K562 (cell line): ENCODE measurements around the gene TMEM143. TPM values are rescaled to one million over a fixed set of nuclear protein-coding genes. Genes with fewer than 3 reads are reported as not detected.

ENCODE experiments used
- ARID2 ChIP-seq: fragments of 450-650 bp; IDR thresholded peaks from 2 replicates; pipeline ENCODE4 v1.6.1; 2017; ENCODE audit warnings: antibody characterized with exemption, mild to moderate bottlenecking
- ATF1 ChIP-seq, 2 experiments: fragments of 450-650 bp in 1 of 2; IDR thresholded peaks; 2 replicates each; pipeline ENCODE4 v1.6.1; 2016; ENCODE audit warnings: missing compliant biosample characterization in 1 of 2, missing genetic modification characterization in 1 of 2
- CC2D1A ChIP-seq: fragments of 450-650 bp; IDR thresholded peaks from 2 replicates; pipeline ENCODE4 v1.6.1; 2017; ENCODE audit warnings: mild to moderate bottlenecking
- CTCF ChIP-seq, 3 experiments: IDR thresholded peaks in 2 of 3; conservative IDR thresholded peaks in 1 of 3; 2 replicates each; pipeline ENCODE4 v1.5.1; 2011 to 2012; ENCODE audit warnings: low read length in 3 of 3, mild to moderate bottlenecking in 3 of 3, control low read depth in 2 of 3, improper control_type of control experiment in 1 of 3, inconsistent platforms in 1 of 3, low read depth in 1 of 3, mixed read lengths in 1 of 3, moderate library complexity in 1 of 3; ENCODE audit not compliant: insufficient read depth in 2 of 3
- FIP1L1 ChIP-seq: fragments of 200-400 bp; formaldehyde crosslinking; IDR thresholded peaks from 2 replicates; pipeline ENCODE4 v1.6.1; 2018; ENCODE audit warnings: mild to moderate bottlenecking, low read depth, low read length; ENCODE audit not compliant: poor library complexity, severe bottlenecking
- MGA ChIP-seq: fragments of 450-650 bp; IDR thresholded peaks from 2 replicates; pipeline ENCODE4 v1.6.1; 2016; ENCODE audit warnings: mild to moderate bottlenecking, moderate library complexity
- MTA1 ChIP-seq: fragments of 450-650 bp; IDR thresholded peaks from 2 replicates; pipeline ENCODE4 v1.6.1; 2017; ENCODE audit warnings: borderline replicate concordance
- ZNF124 ChIP-seq: sonication (generic); formaldehyde crosslinking; IDR thresholded peaks from 2 replicates; pipeline ENCODE4 v1.8.1; 2022; ENCODE audit warnings: missing genetic modification reagents
- polyA plus RNA-seq, 8 experiments: library from polyadenylated mRNA; depleted of rRNA in 4 of 8; stranded (reverse) in 5 of 8; unstranded in 3 of 8; fragments of >200 nt; fragmentation: Nextera tagmentation in 2 of 8; fragmentation: Illumina TruSeq in 1 of 8; extraction: Ambion mirVana in 2 of 8; extraction: Trizol in 1 of 8; gene quantifications; 2 replicates each; pipeline versions ENCODE4 v1.2.1 to v1.2.3, GENCODE V29; 2011 to 2014; ENCODE audit warnings: inconsistent platforms in 1 of 8, missing spikeins in 1 of 8
- total RNA-seq, 7 experiments: library from RNA; depleted of rRNA in 6 of 7; stranded (reverse); fragments of >200 nt in 6 of 7; fragmentation: Illumina TruSeq in 2 of 7; extraction: Trizol in 2 of 7; gene quantifications; 2 replicates each; pipeline versions ENCODE4 v1.2.1 to v1.2.3, GENCODE V29; 2011 to 2021; ENCODE audit warnings: low replicate concordance in 1 of 7
- TF ChIP-seq, protein P1 (sequence below): fragments of 450-650 bp; conservative IDR thresholded peaks from 2 replicates; pipeline ENCODE4 v1.6.1; 2016; ENCODE audit warnings: missing genetic modification characterization, low read depth, mild to moderate bottlenecking, control low read depth, missing compliant biosample characterization

Gene TMEM143
- total and polyA plus RNA-seq, 9 of the 15 experiments (the other 6 are each of a cell fraction or from before 2014, with no cell fraction given) = 0.66 to 8.8 (median 4.3) TPM

- TF ChIP-seq MGA = peak; percentile 46
- peak; percentile 49; the same call in 1 of the 2 replicates for TF ChIP-seq MTA1
- TF ChIP-seq CTCF (IDR thresholded peaks at IDR 0.05 in 2 of 3, conservative IDR thresholded peaks at IDR 0.05 in 1 of 3; ENCODE audit: insufficient read depth in 2 of 3, low read depth in 1 of 3, low read length in 3 of 3) = peak; percentile 94 to 96 (median 95)
- TF ChIP-seq FIP1L1 = no peak
- peak; percentile 51; the same call in 1 of the 2 replicates for TF ChIP-seq ARID2
- no peak for TF ChIP-seq ATF1 (CRISPR knock-in tag; IDR thresholded peaks at IDR 0.05)
- TF ChIP-seq ATF1 (tag; IDR thresholded peaks at IDR 0.05) = 0 out of 2 replicates have a peak, but pooled peaks have one; percentile 33
- peak; percentile 97 for TF ChIP-seq CC2D1A
- TF ChIP-seq, protein P1, sequence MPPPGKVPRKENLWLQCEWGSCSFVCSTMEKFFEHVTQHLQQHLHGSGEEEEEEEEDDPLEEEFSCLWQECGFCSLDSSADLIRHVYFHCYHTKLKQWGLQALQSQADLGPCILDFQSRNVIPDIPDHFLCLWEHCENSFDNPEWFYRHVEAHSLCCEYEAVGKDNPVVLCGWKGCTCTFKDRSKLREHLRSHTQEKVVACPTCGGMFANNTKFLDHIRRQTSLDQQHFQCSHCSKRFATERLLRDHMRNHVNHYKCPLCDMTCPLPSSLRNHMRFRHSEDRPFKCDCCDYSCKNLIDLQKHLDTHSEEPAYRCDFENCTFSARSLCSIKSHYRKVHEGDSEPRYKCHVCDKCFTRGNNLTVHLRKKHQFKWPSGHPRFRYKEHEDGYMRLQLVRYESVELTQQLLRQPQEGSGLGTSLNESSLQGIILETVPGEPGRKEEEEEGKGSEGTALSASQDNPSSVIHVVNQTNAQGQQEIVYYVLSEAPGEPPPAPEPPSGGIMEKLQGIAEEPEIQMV (tag) = peak; percentile 95
- no peak for TF ChIP-seq ZNF124 (CRISPR knock-in tag)
- TF ChIP-seq, all 486 proteins: peak for 43
Observed at GRCh38 chr19:48290771-48291488, 72.8 kb downstream of the TMEM143 start (continued).
